Measurements from ENCODE around the gene OR2Y1.

OR2Y1 gene

DNA sequence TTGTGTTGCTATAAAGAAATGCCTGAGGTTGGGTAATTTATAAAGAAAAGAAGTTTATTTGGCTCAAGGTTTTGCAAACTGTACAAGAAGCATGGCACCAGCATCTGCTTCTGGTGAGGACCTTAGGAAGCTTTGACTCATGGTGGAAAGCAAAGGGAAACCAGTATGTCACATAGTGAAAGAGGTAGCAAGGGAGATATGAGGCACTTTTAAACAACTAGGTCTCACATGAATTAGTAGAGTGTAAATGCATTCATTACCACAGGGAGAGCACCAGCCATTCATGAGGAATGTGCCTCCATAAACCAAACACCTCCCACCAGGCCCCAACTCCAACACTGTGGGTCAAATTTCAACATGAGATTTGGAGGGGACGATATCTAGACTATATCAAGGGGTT, 40.8 kb downstream of the OR2Y1 start:
- POLR2A ChIA-PET: no interaction called here
- TF ChIP-seq, protein P1, sequence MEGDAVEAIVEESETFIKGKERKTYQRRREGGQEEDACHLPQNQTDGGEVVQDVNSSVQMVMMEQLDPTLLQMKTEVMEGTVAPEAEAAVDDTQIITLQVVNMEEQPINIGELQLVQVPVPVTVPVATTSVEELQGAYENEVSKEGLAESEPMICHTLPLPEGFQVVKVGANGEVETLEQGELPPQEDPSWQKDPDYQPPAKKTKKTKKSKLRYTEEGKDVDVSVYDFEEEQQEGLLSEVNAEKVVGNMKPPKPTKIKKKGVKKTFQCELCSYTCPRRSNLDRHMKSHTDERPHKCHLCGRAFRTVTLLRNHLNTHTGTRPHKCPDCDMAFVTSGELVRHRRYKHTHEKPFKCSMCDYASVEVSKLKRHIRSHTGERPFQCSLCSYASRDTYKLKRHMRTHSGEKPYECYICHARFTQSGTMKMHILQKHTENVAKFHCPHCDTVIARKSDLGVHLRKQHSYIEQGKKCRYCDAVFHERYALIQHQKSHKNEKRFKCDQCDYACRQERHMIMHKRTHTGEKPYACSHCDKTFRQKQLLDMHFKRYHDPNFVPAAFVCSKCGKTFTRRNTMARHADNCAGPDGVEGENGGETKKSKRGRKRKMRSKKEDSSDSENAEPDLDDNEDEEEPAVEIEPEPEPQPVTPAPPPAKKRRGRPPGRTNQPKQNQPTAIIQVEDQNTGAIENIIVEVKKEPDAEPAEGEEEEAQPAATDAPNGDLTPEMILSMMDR (IDR thresholded peaks at IDR 0.05; ENCODE audit: insufficient read depth, low read length, missing control alignments): no peak
- no peak overlapping the region for H3K4me3 ChIP-seq (ENCODE audit: low read depth, low read length)
- CTCF ChIA-PET: no interaction called here
- DNase-seq (ENCODE audit: low read depth, low spot score): no peak

DNA sequence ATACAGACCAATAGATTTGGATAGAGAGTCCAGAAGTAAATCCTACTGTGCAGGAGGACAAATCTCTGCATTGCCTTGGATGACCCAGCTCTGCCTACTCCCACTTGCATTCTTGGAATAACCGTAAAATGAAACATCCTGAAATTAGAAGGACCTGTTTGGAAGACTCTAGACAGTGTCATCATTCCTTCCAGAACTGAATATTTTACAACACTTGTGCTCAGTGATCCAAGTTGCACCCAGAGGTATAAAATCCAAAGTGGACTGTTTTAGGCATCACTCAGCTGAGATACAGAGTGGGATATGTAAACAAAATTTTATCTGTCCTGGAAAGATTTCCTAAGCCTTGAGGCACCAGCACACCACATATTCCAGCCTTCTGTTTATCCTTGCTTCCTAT, 43.7 kb downstream of the OR2Y1 start:
- CTCF ChIA-PET: no interaction called here
- no peak overlapping the region for H3K4me3 ChIP-seq (ENCODE audit: low read depth, low read length)
- no peak for DNase-seq (ENCODE audit: low read depth, low spot score)
- POLR2A ChIA-PET: no interaction called here
- TF ChIP-seq, protein P1 (IDR thresholded peaks at IDR 0.05; ENCODE audit: insufficient read depth, low read length, missing control alignments): no peak

DNA sequence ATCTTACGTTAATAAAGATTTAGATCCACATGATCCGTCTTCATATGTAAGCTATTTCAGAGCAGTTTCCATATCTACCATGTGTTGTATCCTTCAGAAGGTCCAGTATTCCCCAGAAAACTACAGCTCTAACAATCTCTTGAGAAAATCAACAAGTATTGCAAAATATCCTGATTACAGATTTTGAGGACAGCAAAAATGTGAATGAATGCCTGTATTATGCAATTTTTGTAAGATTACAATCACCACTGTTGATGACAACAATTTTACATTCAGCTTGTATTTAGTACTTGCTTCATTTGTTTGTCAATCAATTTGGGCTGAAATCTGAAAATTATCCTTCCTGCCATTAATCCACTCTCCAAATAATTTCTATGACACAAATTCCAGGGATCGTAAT, 47.4 kb downstream of the OR2Y1 start:
- no peak overlapping the region for H3K4me3 ChIP-seq (ENCODE audit: low read depth, low read length)
- ChIA-PET POLR2A (no interaction called here), CTCF (no interaction called here)
- TF ChIP-seq, protein P1 (IDR thresholded peaks at IDR 0.05; ENCODE audit: insufficient read depth, low read length, missing control alignments): no peak
- DNase-seq (ENCODE audit: low read depth, low spot score): no peak

DNA sequence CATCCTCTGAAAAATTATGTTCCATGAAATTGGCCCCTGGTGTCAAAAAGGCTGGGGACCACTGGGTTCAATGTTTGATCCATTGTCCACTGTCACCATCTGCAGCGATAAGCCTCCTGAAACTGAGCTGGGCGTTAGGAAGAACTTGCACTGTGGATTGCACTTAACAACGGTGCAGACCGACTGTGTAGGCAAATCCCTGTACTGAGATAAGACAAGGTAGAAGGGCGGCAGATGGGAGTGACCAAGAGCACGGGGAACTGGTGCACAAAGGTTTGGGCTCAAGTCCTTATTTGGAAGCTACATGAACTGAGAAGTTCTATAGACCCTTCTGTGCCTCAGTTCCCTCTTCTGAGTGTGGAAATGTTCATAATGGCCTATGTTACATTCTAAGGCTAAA, 48.8 kb downstream of the OR2Y1 start:
- ChIA-PET POLR2A (no interaction called here), CTCF (no interaction called here)
- TF ChIP-seq, protein P1 (IDR thresholded peaks at IDR 0.05; ENCODE audit: insufficient read depth, low read length, missing control alignments): no peak

DNA sequence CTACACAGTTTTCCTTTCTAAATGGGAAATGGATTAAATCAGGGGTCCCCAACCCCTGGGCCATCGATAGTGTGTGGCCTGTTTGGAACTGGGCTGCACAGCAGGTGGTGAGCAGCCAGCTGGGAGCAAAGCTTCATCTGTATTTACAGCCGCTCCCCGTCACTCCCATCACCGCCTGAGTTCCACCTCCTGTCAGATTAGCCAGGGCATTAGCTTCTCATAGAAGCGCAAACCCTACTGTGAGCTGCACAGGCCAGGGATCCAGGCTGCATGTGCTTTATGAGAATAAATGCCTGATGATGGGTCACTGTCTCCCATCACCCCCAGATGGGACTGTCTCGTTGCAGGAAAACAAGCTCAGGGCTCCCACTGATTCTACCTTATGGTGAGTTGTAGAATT, 49.3 kb downstream of the OR2Y1 start:
- no peak overlapping the region for H3K4me3 ChIP-seq (ENCODE audit: low read depth, low read length)
- POLR2A ChIA-PET: no interaction called here
- DNase-seq (ENCODE audit: low read depth, low spot score): no peak
- TF ChIP-seq, protein P1 (IDR thresholded peaks at IDR 0.05; ENCODE audit: insufficient read depth, low read length, missing control alignments): no peak
- CTCF ChIA-PET: no interaction called here

More for the DNA sequence above, 48.8 kb downstream of the OR2Y1 start:
- no peak overlapping the region for H3K4me3 ChIP-seq (ENCODE audit: low read depth, low read length)
- DNase-seq (ENCODE audit: low read depth, low spot score): no peak

DNA sequence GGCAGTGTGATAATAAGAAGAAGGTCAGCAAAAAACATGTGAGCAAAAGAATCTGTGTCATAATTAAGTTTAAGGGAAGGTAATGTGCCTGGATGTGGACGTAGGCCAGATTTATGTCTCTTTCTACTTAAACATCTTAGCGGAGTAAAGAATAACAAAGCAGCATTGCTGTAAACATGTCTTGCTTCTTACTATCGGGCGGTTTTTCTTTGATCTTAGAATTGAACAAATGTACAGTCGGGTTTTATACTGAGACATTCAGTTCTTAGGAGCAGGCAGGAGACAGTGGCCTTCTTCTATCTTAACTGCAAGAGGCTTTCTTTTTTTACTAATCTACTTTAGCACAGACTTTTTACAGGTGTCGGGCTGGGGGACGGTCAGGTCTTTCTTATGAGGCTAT, 50.1 kb downstream of the OR2Y1 start:
- ChIA-PET POLR2A (no interaction called here), CTCF (no interaction called here)
- DNase-seq (ENCODE audit: low read depth, low spot score): no peak
- H3K4me3 ChIP-seq (ENCODE audit: low read depth, low read length): no peak overlapping the region
- TF ChIP-seq, protein P1 (IDR thresholded peaks at IDR 0.05; ENCODE audit: insufficient read depth, low read length, missing control alignments): no peak

Data from AG04449 (cell line).